ENCODE measurements around the gene PATL1.

- TF ChIP-seq CTCF (optimal IDR thresholded peaks at IDR 0.05 in 1 of 3, IDR thresholded peaks at IDR 0.05 in 1 of 3, conservative IDR thresholded peaks at IDR 0.05 in 1 of 3; ENCODE audit: extremely low read depth in 1 of 3, insufficient read depth in 2 of 3, low read length in 3 of 3): no peak
- TF ChIP-seq EZH2 (IDR thresholded peaks at IDR 0.05; ENCODE audit: low read length): no peak
These were observed 8.2 kb downstream of the PATL1 start for GRCh38 chr11:59660621-59661020.
